H9 (cell line): Measurements from ENCODE around the gene IQGAP2. TPM values are rescaled to one million over a fixed set of nuclear protein-coding genes. Genes with fewer than 3 reads are reported as not detected.

Experiments
- DNase-seq: peaks from one replicate; pipeline ENCODE4 v3.0.0-alpha.2; 2017
- H2AFZ ChIP-seq: one replicate; pipeline ENCODE4 v1.6.1; 2013; ENCODE audit warnings: mild to moderate bottlenecking, low read length, control low read depth, moderate library complexity
- H2AK5ac ChIP-seq: 2 replicates; pipeline ENCODE4 v1.6.1; 2013; ENCODE audit warnings: low read length, control low read depth, mixed read lengths; ENCODE audit not compliant: insufficient read length
- H2BK120ac ChIP-seq: one replicate; pipeline ENCODE4 v1.6.1; 2013; ENCODE audit warnings: low read depth, mild to moderate bottlenecking, low read length, control low read depth, inconsistent platforms; ENCODE audit not compliant: poor library complexity, severe bottlenecking
- H2BK12ac ChIP-seq: 2 replicates; pipeline ENCODE4 v1.6.1; 2013; ENCODE audit warnings: low read length, control low read depth, mixed read lengths, low read depth; ENCODE audit not compliant: insufficient read length
- H2BK15ac ChIP-seq: 2 replicates; pipeline ENCODE4 v1.6.1; 2013; ENCODE audit warnings: low read depth, low read length, control low read depth
- H2BK20ac ChIP-seq: one replicate; pipeline ENCODE4 v1.6.1; 2013; ENCODE audit warnings: low read depth, mild to moderate bottlenecking, low read length, control low read depth, inconsistent platforms; ENCODE audit not compliant: poor library complexity, severe bottlenecking
- H2BK5ac ChIP-seq: 2 replicates; pipeline ENCODE4 v1.6.1; 2013; ENCODE audit warnings: low read length, control low read depth, mixed read lengths; ENCODE audit not compliant: insufficient read length
- H3K14ac ChIP-seq: 2 replicates; pipeline ENCODE4 v1.6.1; 2013; ENCODE audit warnings: low read length, control low read depth; ENCODE audit not compliant: insufficient read depth
- H3K18ac ChIP-seq: 2 replicates; pipeline ENCODE4 v1.6.1; 2013; ENCODE audit warnings: low read depth, mild to moderate bottlenecking, mixed read lengths, low read length, control low read depth; ENCODE audit not compliant: insufficient read length
- H3K23ac ChIP-seq: 2 replicates; pipeline ENCODE4 v1.6.1; 2013; ENCODE audit warnings: low read length, control low read depth, mixed read lengths, low read depth; ENCODE audit not compliant: insufficient read length
- H3K23me2 ChIP-seq: 2 replicates; pipeline ENCODE4 v1.6.1; 2013; ENCODE audit warnings: low read depth, mild to moderate bottlenecking, mixed read lengths, low read length, control low read depth; ENCODE audit not compliant: insufficient read length, poor library complexity, severe bottlenecking
- H3K27ac ChIP-seq: 2 replicates; pipeline ENCODE4 v1.5.1; 2013; ENCODE audit warnings: low read length, control low read depth, mixed read lengths, low read depth; ENCODE audit not compliant: insufficient read length
- H3K27me3 ChIP-seq: 2 replicates; pipeline ENCODE4 v1.6.1; 2013; ENCODE audit warnings: low read length, control low read depth, inconsistent platforms; ENCODE audit not compliant: insufficient read depth
- H3K4ac ChIP-seq: 2 replicates; pipeline ENCODE4 v1.6.1; 2013; ENCODE audit warnings: low read depth, mild to moderate bottlenecking, control low read depth, inconsistent platforms, low read length, moderate library complexity
- H3K4me1 ChIP-seq: 2 replicates; pipeline ENCODE4 v1.6.1; 2013; ENCODE audit warnings: low read length, control low read depth, inconsistent platforms; ENCODE audit not compliant: insufficient read depth
- H3K4me2 ChIP-seq: 2 replicates; pipeline ENCODE4 v1.6.1; 2013; ENCODE audit warnings: low read length, control low read depth, mixed read lengths; ENCODE audit not compliant: insufficient read length, insufficient read depth
- H3K56ac ChIP-seq: 2 replicates; pipeline ENCODE4 v1.6.1; 2013; ENCODE audit warnings: low read depth, mild to moderate bottlenecking, mixed read lengths, low read length, control low read depth; ENCODE audit not compliant: insufficient read length
- H3K79me1 ChIP-seq: 2 replicates; pipeline ENCODE4 v1.6.1; 2013; ENCODE audit warnings: low read depth, mild to moderate bottlenecking, moderate library complexity, low read length, control low read depth, inconsistent platforms; ENCODE audit not compliant: insufficient read depth, poor library complexity, severe bottlenecking
- H3K79me2 ChIP-seq: 2 replicates; pipeline ENCODE4 v1.6.1; 2013; ENCODE audit warnings: low read length, control low read depth, inconsistent platforms; ENCODE audit not compliant: insufficient read depth
- H3K9ac ChIP-seq: 2 replicates; pipeline ENCODE4 v1.6.1; 2013; ENCODE audit warnings: low read length, control low read depth, mixed read lengths; ENCODE audit not compliant: insufficient read length; ENCODE audit errors: extremely low read depth
- H3K9me3 ChIP-seq: one replicate; pipeline ENCODE4 v1.6.1; 2013; ENCODE audit warnings: low read depth, low read length, inconsistent platforms; ENCODE audit not compliant: control insufficient read depth
- H3T11ph ChIP-seq: one replicate; pipeline ENCODE4 v1.6.1; 2013; ENCODE audit warnings: mild to moderate bottlenecking, low read length, control low read depth, inconsistent platforms
- H4K20me1 ChIP-seq: one replicate; pipeline ENCODE4 v1.6.1; 2013; ENCODE audit not compliant: control insufficient read depth, insufficient read length, insufficient read depth
- H4K5ac ChIP-seq: 2 replicates; pipeline ENCODE4 v1.6.1; 2013; ENCODE audit warnings: low read depth, mild to moderate bottlenecking, mixed read lengths, low read length, control low read depth; ENCODE audit not compliant: insufficient read length
- H4K8ac ChIP-seq: replicated peaks from 2 replicates; pipeline ENCODE4 v1.6.1; 2013; ENCODE audit warnings: low read length, control low read depth, mixed read lengths, low read depth; ENCODE audit not compliant: insufficient read length
- H4K91ac ChIP-seq: 2 replicates; pipeline ENCODE4 v1.6.1; 2013; ENCODE audit warnings: low read depth, mild to moderate bottlenecking, moderate library complexity, mixed read lengths, low read length, control low read depth; ENCODE audit not compliant: insufficient read length
- H3K27ac Mint-ChIP-seq, 3 experiments: 2 replicates in 2 of 3; 3 replicates in 1 of 3; pipeline ENCODE4 v1.8.0; 2020 to 2021; ENCODE audit warnings: mixed read lengths in 3 of 3, mild to moderate bottlenecking in 1 of 3, moderate library complexity in 1 of 3
- H3K27me3 Mint-ChIP-seq: 2 replicates; pipeline ENCODE4 v1.8.0; 2021; ENCODE audit warnings: low read depth, mild to moderate bottlenecking, moderate library complexity, mixed read lengths
- H3K36me3 Mint-ChIP-seq, 3 experiments: 2 replicates in 2 of 3; 3 replicates in 1 of 3; pipeline ENCODE4 v1.8.0; 2020 to 2021; ENCODE audit warnings: low read depth in 3 of 3, mixed read lengths in 3 of 3; ENCODE audit not compliant: insufficient read depth in 1 of 3
- H3K4me1 Mint-ChIP-seq, 2 experiments: 2 replicates each; pipeline ENCODE4 v1.8.0; 2020; ENCODE audit warnings: mixed read lengths in 2 of 2
- H3K4me3 Mint-ChIP-seq, 2 experiments: 2 replicates in 1 of 2; 3 replicates in 1 of 2; pipeline ENCODE4 v1.8.0; 2020 to 2021; ENCODE audit warnings: mild to moderate bottlenecking in 2 of 2, mixed read lengths in 2 of 2, moderate library complexity in 1 of 2
- H3K9me3 Mint-ChIP-seq, 2 experiments: 2 replicates in 1 of 2; 3 replicates in 1 of 2; pipeline ENCODE4 v1.8.0; 2020; ENCODE audit warnings: mild to moderate bottlenecking in 2 of 2, mixed read lengths in 2 of 2, moderate library complexity in 1 of 2
- WGBS: extraction: QIAGEN DNeasy Blood & Tissue Kit; methylation state at CpG from one replicate; pipeline ENCODE4 v1.1.7; 2013; ENCODE audit warnings: missing lambda C conversion rate, low lambda C conversion rate, mixed read lengths; ENCODE audit not compliant: insufficient read length; ENCODE audit errors: extremely low coverage; 5-methylcytosine and 5-hydroxymethylcytosine counted together
- total RNA-seq: library from RNA; stranded (reverse); gene quantifications from 2 replicates; pipeline ENCODE4 v1.2.1, GENCODE V29; 2021
- TF ChIP-seq, protein P1 (sequence below): fragments of 200-600 bp; sonication (generic); conservative IDR thresholded peaks from 3 replicates; pipeline ENCODE4 v1.8.0; 2021; ENCODE audit warnings: antibody characterized with exemption, mild to moderate bottlenecking

Gene IQGAP2
- total RNA-seq, 1 experiment from 2014 or later: 22.5 TPM

DNA sequence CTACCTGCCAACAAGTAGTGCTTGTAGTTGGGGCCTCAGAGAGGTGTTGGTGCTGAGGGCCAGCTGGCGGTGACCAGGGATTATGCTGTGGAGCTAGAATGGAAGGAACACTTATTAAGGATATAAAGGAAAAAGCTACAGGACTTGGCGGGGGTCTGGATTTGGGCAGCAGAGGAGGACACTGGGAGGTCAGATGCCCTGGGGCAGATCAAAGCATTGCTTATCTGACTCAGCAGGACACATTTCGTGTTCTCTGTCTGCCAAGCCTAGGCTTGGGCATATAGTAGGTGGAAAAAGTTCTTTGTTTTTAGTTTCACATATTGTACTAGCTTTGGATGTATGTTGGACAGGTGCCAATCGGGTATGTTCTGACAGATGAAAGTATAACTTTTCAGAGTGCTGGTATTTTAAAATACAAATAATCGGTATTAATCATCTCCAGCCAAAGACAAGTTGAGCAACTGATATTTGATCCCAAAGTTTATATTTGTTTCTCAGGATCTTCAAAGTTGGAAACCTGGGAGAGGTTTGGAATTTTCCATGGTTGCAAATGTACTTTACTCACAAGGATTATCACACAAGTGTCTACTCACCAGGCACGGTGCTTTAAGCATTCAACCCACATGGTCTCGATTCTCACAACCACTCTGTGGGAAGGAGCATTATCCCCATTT lies 69.4 kb downstream of the IQGAP2 start:
- Mint-ChIP-seq H3K27me3 (no peaks in the 10 kb centered on the region; the same call in 1 of the 2 replicates), H3K36me3 (peaks cover 13 to 18% (median 17%) of the 10 kb centered on the region in 3 experiments; a peak in 6 of 7 replicates), H3K4me1 (peaks cover 25 to 26% of the 10 kb centered on the region in 2 experiments), H3K4me3 (no peak overlapping the region), H3K9me3 (peaks cover 8 to 11% of the 10 kb centered on the region in 2 experiments), H3K27ac (peak overlapping the region in 1 of 3 experiments; percentile 49; a peak in 2 of 7 replicates)
- Histone ChIP-seq H3T11ph (no peak overlapping the region), H3K4me2 (no peak overlapping the region), H2AFZ (no peak overlapping the region), H2BK15ac (no peak overlapping the region), H2BK20ac (no peak overlapping the region), H3K27me3 (no peaks in the 10 kb centered on the region), H4K8ac (no peak overlapping the region), H3K4me1 (peaks cover 17% of the 10 kb centered on the region), H3K14ac (no peak overlapping the region), H2BK120ac (no peak overlapping the region), H3K9me3 (no peaks in the 10 kb centered on the region), H3K56ac (no peak overlapping the region), H2BK5ac (no peak overlapping the region), H4K91ac (no peak overlapping the region), H3K18ac (no peak overlapping the region), H2AK5ac (no peak overlapping the region), H3K9ac (no peak overlapping the region), H3K23ac (no peak overlapping the region), H3K23me2 (no peaks in the 10 kb centered on the region), H4K5ac (no peak overlapping the region), H2BK12ac (no peak overlapping the region), H3K79me2 (no peaks in the 10 kb centered on the region; the same call in 1 of the 2 replicates), H3K79me1 (no peaks in the 10 kb centered on the region), H3K4ac (no peak overlapping the region), H3K27ac (no peak overlapping the region), H4K20me1 (peaks cover 2% of the 10 kb centered on the region)
- TF ChIP-seq, protein P1, sequence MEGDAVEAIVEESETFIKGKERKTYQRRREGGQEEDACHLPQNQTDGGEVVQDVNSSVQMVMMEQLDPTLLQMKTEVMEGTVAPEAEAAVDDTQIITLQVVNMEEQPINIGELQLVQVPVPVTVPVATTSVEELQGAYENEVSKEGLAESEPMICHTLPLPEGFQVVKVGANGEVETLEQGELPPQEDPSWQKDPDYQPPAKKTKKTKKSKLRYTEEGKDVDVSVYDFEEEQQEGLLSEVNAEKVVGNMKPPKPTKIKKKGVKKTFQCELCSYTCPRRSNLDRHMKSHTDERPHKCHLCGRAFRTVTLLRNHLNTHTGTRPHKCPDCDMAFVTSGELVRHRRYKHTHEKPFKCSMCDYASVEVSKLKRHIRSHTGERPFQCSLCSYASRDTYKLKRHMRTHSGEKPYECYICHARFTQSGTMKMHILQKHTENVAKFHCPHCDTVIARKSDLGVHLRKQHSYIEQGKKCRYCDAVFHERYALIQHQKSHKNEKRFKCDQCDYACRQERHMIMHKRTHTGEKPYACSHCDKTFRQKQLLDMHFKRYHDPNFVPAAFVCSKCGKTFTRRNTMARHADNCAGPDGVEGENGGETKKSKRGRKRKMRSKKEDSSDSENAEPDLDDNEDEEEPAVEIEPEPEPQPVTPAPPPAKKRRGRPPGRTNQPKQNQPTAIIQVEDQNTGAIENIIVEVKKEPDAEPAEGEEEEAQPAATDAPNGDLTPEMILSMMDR: no peak
- DNase-seq: no peak
- no CpG with 5 or more reads among the region's 7 CpGs for WGBS
